K562 (cell line): Measurements from ENCODE around the gene NPM3.

Source experiments
- CBX2 ChIP-seq: fragments of 200-600 bp; sonication (generic); IDR thresholded peaks from one replicate; pipeline ENCODE4 v1.6.1; 2012; ENCODE audit warnings: mild to moderate bottlenecking, low read length, inconsistent platforms; ENCODE audit not compliant: insufficient read depth, poor library complexity, severe bottlenecking
- CEBPB ChIP-seq: fragments of 450-650 bp; IDR thresholded peaks from 2 replicates; pipeline ENCODE4 v1.6.1; 2016; ENCODE audit warnings: missing genetic modification characterization, missing compliant biosample characterization
- ESRRA ChIP-seq: fragments of 450-650 bp; IDR thresholded peaks from 2 replicates; pipeline ENCODE4 v1.6.1; 2014; ENCODE audit warnings: low read depth, mild to moderate bottlenecking, moderate library complexity, borderline replicate concordance
- POLR2A ChIP-seq: fragments of 450-650 bp; conservative IDR thresholded peaks from 2 replicates; pipeline ENCODE4 v1.6.1; 2016
- YY1 ChIP-seq, 3 experiments: IDR thresholded peaks; 2 replicates each; pipeline ENCODE4 v1.6.1; 2011; ENCODE audit warnings: low read length in 2 of 3, mild to moderate bottlenecking in 2 of 3, moderate library complexity in 2 of 3, borderline replicate concordance in 1 of 3, control low read depth in 1 of 3, low read depth in 1 of 3; ENCODE audit not compliant: insufficient read depth in 3 of 3, insufficient replicate concordance in 2 of 3, control insufficient read depth in 1 of 3, insufficient read length in 1 of 3; ENCODE audit errors: extremely low read depth in 1 of 3
- TF ChIP-seq, protein P1 (sequence below), 3 experiments: IDR thresholded peaks in 2 of 3; conservative IDR thresholded peaks in 1 of 3; 2 replicates each; pipeline ENCODE4 v1.5.1; 2011 to 2012; ENCODE audit warnings: low read length in 3 of 3, mild to moderate bottlenecking in 3 of 3, control low read depth in 2 of 3, improper control_type of control experiment in 1 of 3, inconsistent platforms in 1 of 3, low read depth in 1 of 3, mixed read lengths in 1 of 3, moderate library complexity in 1 of 3; ENCODE audit not compliant: insufficient read depth in 2 of 3
- TF ChIP-seq, protein P2 (sequence below): sonication (generic); formaldehyde crosslinking; IDR thresholded peaks from 2 replicates; pipeline ENCODE4 v1.9.0; 2022; ENCODE audit warnings: mild to moderate bottlenecking, missing genetic modification reagents
- TF ChIP-seq, protein P3 (sequence below): sonication (generic); formaldehyde crosslinking; IDR thresholded peaks from 2 replicates; pipeline ENCODE4 v1.8.0; 2023; ENCODE audit warnings: mild to moderate bottlenecking, missing genetic modification reagents

DNA sequence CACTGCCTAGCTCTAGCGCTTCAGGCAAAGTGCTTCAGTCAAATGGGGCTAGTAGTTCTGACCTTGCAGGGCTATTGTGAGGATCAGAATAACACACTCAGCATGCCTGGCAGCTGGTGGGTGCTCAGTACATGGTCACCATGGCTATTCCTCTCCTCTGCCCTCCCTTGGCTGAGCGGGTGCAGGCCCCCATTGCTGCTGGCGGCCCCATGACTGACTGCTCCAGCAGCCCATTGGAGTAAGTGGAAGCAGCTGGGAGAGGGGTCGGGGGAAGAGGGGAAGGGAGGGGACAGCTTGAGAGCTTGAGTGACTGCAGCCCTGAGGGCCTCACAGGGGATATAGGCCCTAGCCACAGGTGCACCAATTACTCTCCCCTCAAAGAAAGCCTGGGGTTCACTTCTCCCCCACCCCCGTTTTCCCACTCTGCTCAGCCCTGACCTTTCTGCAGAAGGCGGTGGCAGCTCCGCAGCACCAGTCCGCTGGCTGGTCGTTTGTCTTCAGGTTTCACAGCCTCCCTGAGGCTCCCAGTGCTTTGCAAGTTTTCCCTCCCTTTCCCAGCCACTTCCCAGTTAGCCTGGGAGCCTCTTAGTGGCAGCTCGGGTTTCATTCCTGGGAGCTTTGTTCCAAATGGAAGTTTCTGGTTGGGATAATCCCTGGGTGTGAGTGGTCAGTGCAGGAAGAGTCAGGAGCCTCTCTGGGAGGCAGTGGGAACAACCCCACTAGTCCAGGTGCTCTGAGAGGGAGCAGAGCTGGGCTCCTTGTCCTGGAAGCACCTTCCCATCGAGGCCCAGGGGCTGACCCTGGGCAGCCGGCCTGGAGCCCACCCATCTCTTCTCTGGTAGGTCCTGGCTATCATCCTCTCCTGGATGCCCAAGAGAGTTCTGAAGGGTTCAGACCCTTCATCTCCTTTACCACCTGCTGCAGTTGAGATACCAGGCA, 23.7 kb downstream of the NPM3 start:
- no peak for TF ChIP-seq CBX2
- TF ChIP-seq, protein P1, sequence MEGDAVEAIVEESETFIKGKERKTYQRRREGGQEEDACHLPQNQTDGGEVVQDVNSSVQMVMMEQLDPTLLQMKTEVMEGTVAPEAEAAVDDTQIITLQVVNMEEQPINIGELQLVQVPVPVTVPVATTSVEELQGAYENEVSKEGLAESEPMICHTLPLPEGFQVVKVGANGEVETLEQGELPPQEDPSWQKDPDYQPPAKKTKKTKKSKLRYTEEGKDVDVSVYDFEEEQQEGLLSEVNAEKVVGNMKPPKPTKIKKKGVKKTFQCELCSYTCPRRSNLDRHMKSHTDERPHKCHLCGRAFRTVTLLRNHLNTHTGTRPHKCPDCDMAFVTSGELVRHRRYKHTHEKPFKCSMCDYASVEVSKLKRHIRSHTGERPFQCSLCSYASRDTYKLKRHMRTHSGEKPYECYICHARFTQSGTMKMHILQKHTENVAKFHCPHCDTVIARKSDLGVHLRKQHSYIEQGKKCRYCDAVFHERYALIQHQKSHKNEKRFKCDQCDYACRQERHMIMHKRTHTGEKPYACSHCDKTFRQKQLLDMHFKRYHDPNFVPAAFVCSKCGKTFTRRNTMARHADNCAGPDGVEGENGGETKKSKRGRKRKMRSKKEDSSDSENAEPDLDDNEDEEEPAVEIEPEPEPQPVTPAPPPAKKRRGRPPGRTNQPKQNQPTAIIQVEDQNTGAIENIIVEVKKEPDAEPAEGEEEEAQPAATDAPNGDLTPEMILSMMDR (IDR thresholded peaks at IDR 0.05 in 2 of 3, conservative IDR thresholded peaks at IDR 0.05 in 1 of 3; ENCODE audit: insufficient read depth in 2 of 3, low read depth in 1 of 3, low read length in 3 of 3): no peak
- no peak for TF ChIP-seq POLR2A
- TF ChIP-seq, protein P2, sequence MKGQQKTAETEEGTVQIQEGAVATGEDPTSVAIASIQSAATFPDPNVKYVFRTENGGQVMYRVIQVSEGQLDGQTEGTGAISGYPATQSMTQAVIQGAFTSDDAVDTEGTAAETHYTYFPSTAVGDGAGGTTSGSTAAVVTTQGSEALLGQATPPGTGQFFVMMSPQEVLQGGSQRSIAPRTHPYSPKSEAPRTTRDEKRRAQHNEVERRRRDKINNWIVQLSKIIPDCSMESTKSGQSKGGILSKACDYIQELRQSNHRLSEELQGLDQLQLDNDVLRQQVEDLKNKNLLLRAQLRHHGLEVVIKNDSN (CRISPR knock-in tag): no peak
- no peak for TF ChIP-seq ESRRA
- TF ChIP-seq YY1 (IDR thresholded peaks at IDR 0.05; ENCODE audit: borderline replicate concordance in 1 of 3, control insufficient read depth in 1 of 3, extremely low read depth in 1 of 3, insufficient read depth in 3 of 3, insufficient read length in 1 of 3, insufficient replicate concordance in 2 of 3, low read depth in 1 of 3, low read length in 2 of 3): no peak
- no peak for TF ChIP-seq CEBPB
- TF ChIP-seq, protein P3, sequence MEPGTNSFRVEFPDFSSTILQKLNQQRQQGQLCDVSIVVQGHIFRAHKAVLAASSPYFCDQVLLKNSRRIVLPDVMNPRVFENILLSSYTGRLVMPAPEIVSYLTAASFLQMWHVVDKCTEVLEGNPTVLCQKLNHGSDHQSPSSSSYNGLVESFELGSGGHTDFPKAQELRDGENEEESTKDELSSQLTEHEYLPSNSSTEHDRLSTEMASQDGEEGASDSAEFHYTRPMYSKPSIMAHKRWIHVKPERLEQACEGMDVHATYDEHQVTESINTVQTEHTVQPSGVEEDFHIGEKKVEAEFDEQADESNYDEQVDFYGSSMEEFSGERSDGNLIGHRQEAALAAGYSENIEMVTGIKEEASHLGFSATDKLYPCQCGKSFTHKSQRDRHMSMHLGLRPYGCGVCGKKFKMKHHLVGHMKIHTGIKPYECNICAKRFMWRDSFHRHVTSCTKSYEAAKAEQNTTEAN: no peak
